Breast epithelium (tissue), 4 donors: ENCODE data around the gene EEPD1. TPM values are rescaled to one million over a fixed set of nuclear protein-coding genes. Genes with fewer than 3 reads are reported as not detected.

Experiments used
- DNase-seq, 2 donors: peaks; one replicate each; pipeline ENCODE4 v3.0.0-alpha.2; 2019; ENCODE audit warnings: low spot score in 2 of 2
- H3K27ac ChIP-seq, 2 donors: fragments of 200-600 bp; sonication (generic) in 1 of 2; one replicate each; pipeline ENCODE4 v1.5.1; 2016 to 2019; ENCODE audit warnings: mild to moderate bottlenecking in 1 of 2
- H3K27me3 ChIP-seq, 2 donors: fragments of 200-600 bp; sonication (generic) in 1 of 2; one replicate each; pipeline versions ENCODE4 v1.5.1 to v1.6.0; 2017 to 2019; ENCODE audit warnings: control low read depth in 1 of 2, mild to moderate bottlenecking in 1 of 2
- H3K36me3 ChIP-seq: fragments of 200-600 bp; one replicate; pipeline ENCODE4 v1.5.1; 2019
- H3K4me1 ChIP-seq, 2 donors: fragments of 200-600 bp; sonication (generic); one replicate each; pipeline ENCODE4 v1.5.1; 2016 to 2019; ENCODE audit warnings: control low read depth in 1 of 2
- H3K4me3 ChIP-seq, 3 donors: fragments of 200-600 bp; sonication (generic); 1 replicate in 2 of 3; 2 replicates in 1 of 3; pipeline ENCODE4 v1.5.1; 2016 to 2019; ENCODE audit warnings: mild to moderate bottlenecking in 3 of 3, moderate library complexity in 2 of 3
- H3K9me3 ChIP-seq, 2 donors: fragments of 200-600 bp; sonication (generic) in 1 of 2; one replicate each; pipeline ENCODE4 v1.5.1; 2016 to 2019; ENCODE audit warnings: control low read depth in 1 of 2
- CTCF ChIP-seq, 3 donors: fragments of 450-650 bp; IDR thresholded peaks; one replicate each; pipeline ENCODE4 v1.5.1; 2016 to 2017; ENCODE audit warnings: antibody characterized with exemption in 3 of 3, mild to moderate bottlenecking in 3 of 3, moderate library complexity in 3 of 3
- POLR2A ChIP-seq: fragments of 450-650 bp; IDR thresholded peaks from one replicate; pipeline ENCODE4 v1.6.1; 2016; ENCODE audit warnings: antibody characterized with exemption, mild to moderate bottlenecking, moderate library complexity
- POLR2AphosphoS5 ChIP-seq, 3 donors: sonication (generic); formaldehyde crosslinking; IDR thresholded peaks; one replicate each; pipeline ENCODE4 v1.6.1; 2017; ENCODE audit warnings: antibody characterized with exemption in 3 of 3
- intact Hi-C: fragments of 100-400 bp; cut with DNase I; formaldehyde crosslinking; loops from one replicate; pipeline ENCODE4 v1.15.1; 2023; ENCODE audit warnings: low total_unique reads
- total RNA-seq, 3 donors: library from RNA; depleted of rRNA; stranded (reverse); fragments of >200 nt; gene quantifications; one replicate each; pipeline ENCODE4 v1.1.0, GENCODE V29; 2016

The EEPD1 gene
- total RNA-seq, 3 donors from 2014 or later = 6.4 to 32.5 (median 10.5) TPM

- no peaks in the 10 kb centered on the region for H3K9me3 ChIP-seq
- DNase-seq = no peak
- intact Hi-C loops = no loop called here
- peak overlapping the region in 1 of 2 donors; percentile 3 for H3K27ac ChIP-seq
- no peak overlapping the region for H3K4me3 ChIP-seq
- no peak for TF ChIP-seq POLR2AphosphoS5 (IDR thresholded peaks at IDR 0.05)
- TF ChIP-seq CTCF (IDR thresholded peaks at IDR 0.05) = no peak
- no peaks in the 10 kb centered on the region for H3K27me3 ChIP-seq
- H3K36me3 ChIP-seq = no peaks in the 10 kb centered on the region
- H3K4me1 ChIP-seq = peaks cover 0 to 10% of the 10 kb centered on the region in 2 donors
Measured at GRCh38 chr7:36264913-36265516, 112.0 kb downstream of the EEPD1 start.

DNA sequence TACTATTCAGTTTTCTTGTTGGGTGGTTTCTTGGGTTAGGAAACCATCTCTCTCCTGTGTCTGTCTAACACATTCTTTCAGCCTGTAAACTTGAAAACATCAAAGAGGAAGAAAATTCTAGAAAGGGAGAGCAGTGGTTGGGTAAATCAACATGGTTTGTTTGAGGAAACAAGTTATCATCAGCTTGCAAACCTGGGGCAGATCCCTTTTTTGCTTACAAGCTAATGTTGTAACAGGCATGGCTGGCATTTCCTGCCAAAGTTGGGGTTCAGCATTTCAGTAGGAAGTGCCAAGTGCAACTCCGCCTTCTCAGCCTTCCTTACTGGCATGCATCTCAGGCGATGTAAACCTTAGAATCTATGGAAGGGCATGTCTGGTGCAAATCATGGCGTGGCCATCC is 112.6 kb downstream of the EEPD1 start:
- Histone ChIP-seq H3K4me3 (no peak overlapping the region), H3K36me3 (no peaks in the 10 kb centered on the region), H3K27ac (peak overlapping the region in 1 of 2 donors; percentile 3), H3K4me1 (peaks cover 0 to 10% of the 10 kb centered on the region in 2 donors), H3K9me3 (no peaks in the 10 kb centered on the region), H3K27me3 (no peaks in the 10 kb centered on the region)
- intact Hi-C loops = no loop called here
- no peak for TF ChIP-seq POLR2A
- TF ChIP-seq CTCF (IDR thresholded peaks at IDR 0.05) = no peak
- no peak for TF ChIP-seq POLR2AphosphoS5 (IDR thresholded peaks at IDR 0.05)
- DNase-seq = no peak

DNA sequence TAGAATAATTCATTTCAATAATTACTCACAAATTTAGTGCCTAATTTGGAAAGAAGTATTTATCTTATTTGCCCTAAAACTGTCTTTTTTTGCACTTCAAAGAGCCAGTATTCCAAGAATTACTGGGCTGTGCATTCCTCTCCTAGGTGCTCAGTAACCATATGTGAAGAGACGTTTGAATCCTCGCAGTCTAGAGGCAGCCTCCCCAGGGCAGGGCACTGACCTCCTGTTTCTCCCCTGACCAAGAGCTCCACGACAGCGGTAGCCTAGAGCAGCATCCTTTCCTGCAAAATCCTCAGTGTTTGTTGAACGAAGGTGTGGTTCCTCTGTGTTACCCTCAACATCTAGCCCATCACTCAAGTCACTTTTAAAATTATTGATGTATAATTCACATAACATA is 113.1 kb downstream of the EEPD1 start:
- TF ChIP-seq CTCF (IDR thresholded peaks at IDR 0.05) (no peak), POLR2A (no peak), POLR2AphosphoS5 (IDR thresholded peaks at IDR 0.05) (no peak)
- H3K36me3 ChIP-seq = no peaks in the 10 kb centered on the region
- no peak for DNase-seq
- no peaks in the 10 kb centered on the region for H3K9me3 ChIP-seq
- no peak overlapping the region for H3K27ac ChIP-seq
- H3K4me3 ChIP-seq = no peak overlapping the region
- intact Hi-C loops = no loop called here
- H3K4me1 ChIP-seq = peaks cover 0 to 10% of the 10 kb centered on the region in 2 donors
- H3K27me3 ChIP-seq = no peaks in the 10 kb centered on the region

- peaks cover 0 to 10% of the 10 kb centered on the region in 2 donors for H3K4me1 ChIP-seq
- H3K4me3 ChIP-seq = no peak overlapping the region
- no peaks in the 10 kb centered on the region for H3K27me3 ChIP-seq
- H3K9me3 ChIP-seq = no peaks in the 10 kb centered on the region
- no peak for TF ChIP-seq POLR2AphosphoS5 (IDR thresholded peaks at IDR 0.05)
- intact Hi-C loops = no loop called here
- no peak overlapping the region for H3K27ac ChIP-seq
- no peaks in the 10 kb centered on the region for H3K36me3 ChIP-seq
- DNase-seq = no peak
Measured at GRCh38 chr7:36266683-36267082, 113.6 kb downstream of the EEPD1 start.

GRCh38 chr7:36272211-36272566 is 119.1 kb downstream of the EEPD1 start:
- Histone ChIP-seq H3K27ac (no peak overlapping the region), H3K27me3 (no peaks in the 10 kb centered on the region), H3K9me3 (no peaks in the 10 kb centered on the region), H3K4me1 (no peaks in the 10 kb centered on the region), H3K4me3 (no peak overlapping the region), H3K36me3 (no peaks in the 10 kb centered on the region)
- intact Hi-C loops = no loop called here
- TF ChIP-seq POLR2A = no peak
- TF ChIP-seq POLR2AphosphoS5 (IDR thresholded peaks at IDR 0.05) = no peak
- no peak for TF ChIP-seq CTCF (IDR thresholded peaks at IDR 0.05)
- no peak for DNase-seq
